GM19468 (cell line): ENCODE measurements around the gene MAGEE1.

Source experiments
- ATAC-seq: cut with Tn5 transposase; IDR thresholded peaks from one replicate; pipeline ENCODE4 v1.9.1; 2021; ENCODE audit warnings: mild to moderate bottlenecking, moderate library complexity, moderate number of reproducible peaks; ENCODE audit not compliant: unreplicated experiment; ENCODE audit errors: extremely low read depth

Gene MAGEE1

DNA sequence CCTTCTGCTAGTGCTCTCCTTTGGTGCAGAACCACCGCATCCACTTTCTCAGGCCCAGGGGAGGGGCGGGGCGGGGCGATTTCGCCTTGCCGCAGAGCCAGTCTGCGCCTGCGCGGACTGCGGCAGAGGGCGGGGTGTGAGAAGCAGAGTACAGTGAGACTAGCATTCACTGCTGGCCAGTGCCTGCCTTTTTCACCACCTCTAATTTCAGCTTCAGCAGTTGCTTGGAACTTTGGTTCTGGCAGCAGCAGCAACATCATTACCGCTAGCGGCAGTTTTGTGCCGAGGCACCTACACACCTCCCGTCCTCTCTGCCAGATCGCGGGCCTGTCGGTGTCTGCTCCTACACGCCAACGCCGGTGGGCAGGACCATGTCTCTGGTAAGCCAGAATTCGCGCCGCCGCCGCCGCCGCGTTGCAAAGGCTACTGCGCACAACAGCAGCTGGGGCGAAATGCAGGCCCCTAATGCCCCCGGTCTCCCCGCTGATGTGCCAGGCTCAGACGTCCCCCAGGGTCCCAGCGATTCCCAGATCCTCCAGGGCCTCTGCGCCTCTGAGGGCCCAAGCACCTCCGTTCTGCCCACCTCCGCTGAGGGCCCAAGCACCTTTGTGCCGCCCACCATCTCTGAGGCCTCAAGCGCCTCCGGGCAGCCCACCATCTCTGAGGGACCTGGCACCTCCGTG is at the start of gene MAGEE1:
MAGEE1 (plus strand) TSS at position 151 of the 683 bp plus-strand sequence; CDS start at position 372, 221 bp downstream.
- peak; percentile 72 for ATAC-seq

GRCh38 chrX:76398970-76399369 is 28.5 kb upstream of the MAGEE1 start:
- ATAC-seq = no peak

DNA sequence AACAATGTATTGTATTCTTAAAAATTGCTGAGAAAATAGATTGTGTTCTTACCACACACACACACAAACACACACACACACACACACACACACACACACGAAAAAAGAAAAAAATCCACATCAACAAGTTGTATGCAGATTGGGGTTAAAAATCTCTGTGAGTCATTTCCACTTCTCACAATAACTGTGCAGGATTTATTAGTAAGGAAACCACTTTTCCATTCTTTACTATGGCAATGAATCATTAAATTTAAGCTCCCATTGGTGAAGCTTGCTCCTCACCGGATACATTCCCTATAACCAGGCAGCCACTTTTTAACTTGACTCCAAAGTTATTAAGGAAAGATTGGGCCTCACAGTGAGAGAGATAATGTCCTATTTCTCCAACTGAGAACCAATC is 19.7 kb upstream of the MAGEE1 start:
- no peak for ATAC-seq

DNA sequence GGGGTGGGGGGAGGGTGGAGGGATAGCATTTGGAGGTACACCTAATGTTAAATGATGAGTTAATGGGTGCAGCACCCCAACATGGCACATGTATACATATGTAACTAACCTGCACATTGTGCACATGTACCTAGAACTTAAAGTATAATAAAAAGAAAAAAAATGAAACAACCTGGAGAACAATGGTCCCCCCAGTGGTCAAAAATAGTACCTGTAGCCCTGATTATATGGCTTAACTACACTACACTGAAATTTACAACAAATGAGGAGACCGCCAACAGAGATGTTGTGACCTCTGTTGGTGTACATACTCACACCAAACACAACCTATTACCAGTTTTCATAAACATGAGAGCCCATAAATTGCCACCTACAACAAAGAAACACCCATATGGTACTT is 7.3 kb upstream of the MAGEE1 start:
- no peak for ATAC-seq

GRCh38 chrX:76428243-76429130 is 977 bp downstream of the MAGEE1 start:
- ATAC-seq = peak; percentile 6

DNA sequence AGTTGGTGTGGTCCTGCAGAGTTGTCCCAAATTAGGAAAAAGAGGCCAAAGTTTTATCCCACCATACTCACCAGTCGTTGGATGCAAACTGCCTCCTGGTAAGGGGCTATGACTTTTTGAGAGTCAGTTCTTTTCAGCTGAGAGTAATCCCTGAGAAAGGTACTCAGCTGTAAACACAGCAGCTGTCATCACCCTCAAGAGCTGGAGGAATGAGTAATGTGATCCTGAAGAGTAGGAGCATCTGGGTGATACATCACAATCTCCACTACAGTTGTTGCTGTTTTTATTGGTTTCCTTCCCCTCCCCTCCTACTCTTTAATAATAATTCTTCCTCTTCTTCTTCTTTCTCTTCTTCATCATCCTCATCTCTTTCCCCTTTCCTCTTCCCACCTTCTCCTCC is 5.7 kb downstream of the MAGEE1 start:
- ATAC-seq = no peak

DNA sequence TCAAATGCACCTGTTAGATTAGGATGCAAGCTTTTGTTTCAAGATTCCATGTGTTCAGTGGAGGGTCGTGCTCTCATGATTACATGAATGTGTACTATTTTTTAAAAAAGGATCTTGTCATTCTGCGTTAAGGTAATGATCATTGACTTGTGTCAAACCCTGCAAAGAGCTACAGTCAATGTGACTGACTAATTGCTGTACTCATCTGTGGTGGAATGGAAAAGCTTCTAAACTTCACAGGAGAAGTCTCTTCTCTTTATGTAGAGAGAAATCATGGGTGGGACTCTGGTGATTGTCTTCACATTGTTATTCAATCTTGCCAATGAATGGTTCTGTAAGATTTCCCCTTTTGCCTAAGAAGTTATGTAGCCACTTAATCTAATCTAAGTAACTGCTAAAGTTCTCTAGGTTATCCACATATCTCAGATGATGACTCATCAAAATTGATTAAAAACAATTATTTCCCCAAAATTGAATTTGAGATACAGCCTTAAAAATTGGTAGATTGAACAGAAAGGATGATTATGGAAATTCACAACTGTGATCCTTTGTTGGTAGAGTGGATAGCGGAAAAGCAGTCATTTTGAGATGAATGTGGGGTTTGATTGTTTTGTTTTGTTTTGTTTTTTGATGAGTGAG is 6.7 kb downstream of the MAGEE1 start:
- no peak for ATAC-seq

DNA sequence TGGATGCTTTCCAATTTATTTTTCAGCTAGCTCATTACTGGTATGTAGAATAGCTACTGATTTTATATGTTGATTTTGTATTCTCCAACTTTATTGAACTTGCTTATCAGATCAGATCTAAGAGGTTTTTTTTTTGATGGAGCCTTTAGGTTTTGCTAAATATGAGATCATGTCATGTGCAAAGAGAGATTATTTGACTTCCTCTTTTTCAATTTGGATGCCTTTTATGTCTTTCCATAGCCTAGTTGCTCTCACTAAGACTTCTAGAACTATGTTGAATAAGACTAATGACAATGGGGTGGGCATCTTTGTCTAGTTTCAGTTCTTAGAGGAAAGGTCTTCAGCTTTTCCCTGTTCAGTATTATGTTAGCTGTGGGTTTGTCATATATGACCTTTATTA is 11.7 kb downstream of the MAGEE1 start:
- no peak for ATAC-seq

GRCh38 chrX:76453737-76454406 is 26.4 kb downstream of the MAGEE1 start:
- ATAC-seq = no peak

DNA sequence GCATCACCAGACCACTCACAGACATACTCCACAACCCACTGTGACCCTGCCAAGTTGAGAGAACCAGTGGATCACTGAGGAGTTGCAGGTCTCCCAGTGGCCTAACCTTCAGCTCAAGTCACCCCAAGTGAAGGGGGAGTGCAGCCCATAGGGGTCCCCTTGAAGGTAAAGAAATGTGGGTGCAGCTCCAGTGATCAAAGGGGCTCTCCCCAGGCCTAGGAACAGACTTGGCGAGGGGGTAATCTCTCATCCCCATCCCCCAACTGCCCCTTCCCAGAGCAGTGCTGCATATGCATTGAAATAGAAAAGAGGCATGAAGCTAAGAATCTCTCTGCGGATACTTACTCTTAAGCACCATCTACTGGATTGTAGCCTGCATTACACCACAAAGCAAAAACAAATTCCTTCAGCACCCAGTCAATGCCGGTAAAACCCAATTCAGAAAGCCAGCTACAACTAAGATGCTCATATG is 27.0 kb downstream of the MAGEE1 start:
- ATAC-seq = peak; percentile 46

- no peak for ATAC-seq
Observed at GRCh38 chrX:76477353-76477752, 49.8 kb downstream of the MAGEE1 start.
